HepG2 (cell line): ENCODE data around the gene SARNP. TPM values are rescaled to one million over a fixed set of nuclear protein-coding genes. Genes with fewer than 3 reads are reported as not detected.

Experiments used
- ATAC-seq: fragments of 200-7000 bp; cut with Tn5 transposase; 3 replicates; pipeline ENCODE4 v1.9.1; 2020; ENCODE audit warnings: mild to moderate bottlenecking, moderate library complexity
- BruUV-seq: library from RNA; stranded (reverse); fragments of 400-500 nt; replicated peaks from 2 replicates; lab custom pipeline; 2021; lab: Mats Ljungman, UMichigan
- CTCF ChIA-PET: fragments of 300-600 bp; formaldehyde crosslinking; extraction: SDS; loops from one replicate; lab custom pipeline; 2021; ENCODE audit warnings: low total read pairs, inconsistent platforms, low intra/inter-chr PET ratio; lab: Yijun Ruan, JAX
- POLR2A ChIA-PET: fragments of 350-600 bp; sonication (Branson Sonifier 250); formaldehyde crosslinking; loops from one replicate; lab custom pipeline; 2020; ENCODE audit warnings: antibody characterized with exemption, inconsistent platforms; lab: Yijun Ruan, JAX
- DNase-seq: peaks from one replicate; pipeline ENCODE4 v3.0.0-alpha.2; 2015; ENCODE audit warnings: low spot score
- FAIRE-seq: peaks from 3 replicates; lab custom pipeline; 2011; peaks lifted over from hg19 to GRCh38; lab: Jason Lieb, UNC
- H2AFZ ChIP-seq: one replicate; pipeline ENCODE4 v1.6.1; 2011; ENCODE audit warnings: low read length, inconsistent platforms
- H3K27ac ChIP-seq: fragments of 300-600 bp; 3 replicates; pipeline ENCODE4 v1.8.0; 2011; ENCODE audit warnings: mixed run types, mild to moderate bottlenecking, mixed read lengths, low read length, inconsistent platforms; ENCODE audit not compliant: insufficient read depth; ENCODE audit errors: extremely low read length
- H3K27me3 ChIP-seq, 2 experiments: fragments of 200-600 bp in 1 of 2; 2 replicates in 1 of 2; 3 replicates in 1 of 2; pipeline versions ENCODE4 v1.6.0 to v1.8.0; 2011; ENCODE audit warnings: low read length in 2 of 2, mild to moderate bottlenecking in 2 of 2, moderate library complexity in 2 of 2, inconsistent platforms in 1 of 2; ENCODE audit not compliant: insufficient read depth in 2 of 2, control insufficient read depth in 1 of 2
- H3K36me3 ChIP-seq, 2 experiments: fragments of 200-600 bp in 1 of 2; replicated peaks in 1 of 2; 2 replicates in 1 of 2; 3 replicates in 1 of 2; pipeline versions ENCODE4 v1.5.1 to v1.8.0; 2011; ENCODE audit warnings: low read length in 2 of 2, inconsistent platforms in 1 of 2; ENCODE audit not compliant: insufficient read depth in 2 of 2, control insufficient read depth in 1 of 2
- H3K4me1 ChIP-seq: 2 replicates; pipeline ENCODE4 v1.5.1; 2012; ENCODE audit warnings: low read length, inconsistent platforms; ENCODE audit not compliant: insufficient read depth
- H3K4me2 ChIP-seq: 2 replicates; pipeline ENCODE4 v1.6.0; 2011; ENCODE audit warnings: low read depth, low read length, inconsistent platforms
- H3K4me3 ChIP-seq, 3 experiments: fragments of 200-600 bp in 1 of 3; sonication (generic), shearing (Covaris generic) in 1 of 3; replicated peaks in 1 of 3; 2 replicates each; pipeline ENCODE4 v1.5.1; 2011 to 2016; ENCODE audit warnings: low read length in 3 of 3, inconsistent platforms in 2 of 3, low read depth in 2 of 3, mild to moderate bottlenecking in 2 of 3, control low read depth in 1 of 3, mixed read lengths in 1 of 3; ENCODE audit not compliant: insufficient read depth in 1 of 3
- H3K79me2 ChIP-seq: one replicate; pipeline ENCODE4 v1.6.1; 2011; ENCODE audit warnings: low read length, inconsistent platforms; ENCODE audit not compliant: insufficient read depth
- H3K9ac ChIP-seq: 2 replicates; pipeline ENCODE4 v1.6.0; 2011; ENCODE audit warnings: mild to moderate bottlenecking, low read depth, low read length, inconsistent platforms; ENCODE audit not compliant: insufficient read depth
- H3K9me3 ChIP-seq: 2 replicates; pipeline ENCODE4 v1.5.1; 2012; ENCODE audit warnings: mild to moderate bottlenecking, low read length
- H4K20me1 ChIP-seq: 2 replicates; pipeline ENCODE4 v1.6.0; 2011; ENCODE audit warnings: inconsistent platforms, mild to moderate bottlenecking, low read length, moderate library complexity; ENCODE audit not compliant: insufficient read depth
- ATF7 ChIP-seq, 2 experiments: fragments of 450-650 bp in 1 of 2; sonication (generic) in 1 of 2; formaldehyde crosslinking in 1 of 2; IDR thresholded peaks; 2 replicates each; pipeline versions ENCODE4 v1.4.0 to v1.6.1; 2016 to 2020; ENCODE audit warnings: antibody characterized with exemption in 1 of 2, mild to moderate bottlenecking in 1 of 2, missing genetic modification reagents in 1 of 2
- KDM4B ChIP-seq: sonication (generic); formaldehyde crosslinking; IDR thresholded peaks from 2 replicates; pipeline ENCODE4 v1.4.0; 2020; ENCODE audit warnings: missing genetic modification reagents
- NR2F2 ChIP-seq: IDR thresholded peaks from 2 replicates; pipeline ENCODE4 v1.6.1; 2012; ENCODE audit warnings: low read depth, inconsistent platforms, borderline replicate concordance
- RNF2 ChIP-seq: fragments of 450-650 bp; conservative IDR thresholded peaks from 2 replicates; pipeline ENCODE4 v1.6.1; 2016; ENCODE audit warnings: low read depth
- SP4 ChIP-seq: sonication (generic); formaldehyde crosslinking; IDR thresholded peaks from 2 replicates; pipeline ENCODE4 v1.8.1; 2023; ENCODE audit warnings: mild to moderate bottlenecking, missing genetic modification reagents
- WIZ ChIP-seq: sonication (generic); formaldehyde crosslinking; IDR thresholded peaks from 2 replicates; pipeline ENCODE4 v1.5.1; 2020; ENCODE audit warnings: mild to moderate bottlenecking, missing genetic modification reagents
- WGBS: methylation state at CpG from one replicate; pipeline ENCODE4 v1.1.6; 2017; ENCODE audit warnings: low lambda C conversion rate; 5-methylcytosine and 5-hydroxymethylcytosine counted together
- in situ Hi-C: cut with HindIII; loops from 2 replicates; pipeline ENCODE4 v1.10.0; 2017; ENCODE audit warnings: low pct_unique_long_range_greater_than_20kb; ENCODE audit not compliant: extremely low pct_ligation_motif_present
- intact Hi-C: fragments of 100-400 bp; cut with micrococcal nuclease; formaldehyde crosslinking; loops from one replicate; pipeline ENCODE4 v1.10.0; 2022; ENCODE audit not compliant: unreplicated experiment
- polyA plus RNA-seq, 8 experiments: library from polyadenylated mRNA; depleted of rRNA in 3 of 8; stranded (reverse) in 7 of 8; unstranded in 1 of 8; fragments of >200 nt; fragmentation: Illumina TruSeq in 4 of 8; extraction: Trizol in 4 of 8; gene quantifications; 2 replicates each; pipeline versions ENCODE4 v1.2.1 to v1.2.3, GENCODE V29; 2011 to 2016; ENCODE audit warnings: low read depth in 4 of 8, missing spikeins in 1 of 8, mixed read lengths in 1 of 8; ENCODE audit not compliant: insufficient read depth in 1 of 8
- total RNA-seq, 5 experiments: library from RNA; depleted of rRNA; stranded (reverse); fragments of >200 nt; fragmentation: Illumina TruSeq; extraction: Trizol; gene quantifications; 2 replicates each; pipeline ENCODE4 v1.2.3, GENCODE V29; 2016; ENCODE audit warnings: low read depth in 1 of 5
- TF ChIP-seq, protein P1 (sequence below): sonication (generic); formaldehyde crosslinking; IDR thresholded peaks from 2 replicates; pipeline ENCODE4 v1.8.1; 2023; ENCODE audit warnings: mild to moderate bottlenecking, missing genetic modification reagents
- TF ChIP-seq, protein P2 (sequence below): sonication (generic); formaldehyde crosslinking; IDR thresholded peaks from 2 replicates; pipeline ENCODE4 v1.5.1; 2020; ENCODE audit warnings: mild to moderate bottlenecking, missing genetic modification reagents, borderline replicate concordance
- TF ChIP-seq, protein P3 (sequence below): sonication (generic); formaldehyde crosslinking; IDR thresholded peaks from 2 replicates; pipeline ENCODE4 v1.4.0; 2020; ENCODE audit warnings: missing genetic modification reagents, mild to moderate bottlenecking, borderline replicate concordance
- TF ChIP-seq, protein P4 (sequence below): sonication (generic); formaldehyde crosslinking; IDR thresholded peaks from 2 replicates; pipeline ENCODE4 v1.9.0; 2021; ENCODE audit warnings: missing genetic modification reagents, mild to moderate bottlenecking, borderline replicate concordance

Gene SARNP
- total and polyA plus RNA-seq, 2 of the 13 experiments (the other 11 are each of a cell fraction or from before 2014, with no cell fraction given) = 59.0 to 95.4 TPM

DNA sequence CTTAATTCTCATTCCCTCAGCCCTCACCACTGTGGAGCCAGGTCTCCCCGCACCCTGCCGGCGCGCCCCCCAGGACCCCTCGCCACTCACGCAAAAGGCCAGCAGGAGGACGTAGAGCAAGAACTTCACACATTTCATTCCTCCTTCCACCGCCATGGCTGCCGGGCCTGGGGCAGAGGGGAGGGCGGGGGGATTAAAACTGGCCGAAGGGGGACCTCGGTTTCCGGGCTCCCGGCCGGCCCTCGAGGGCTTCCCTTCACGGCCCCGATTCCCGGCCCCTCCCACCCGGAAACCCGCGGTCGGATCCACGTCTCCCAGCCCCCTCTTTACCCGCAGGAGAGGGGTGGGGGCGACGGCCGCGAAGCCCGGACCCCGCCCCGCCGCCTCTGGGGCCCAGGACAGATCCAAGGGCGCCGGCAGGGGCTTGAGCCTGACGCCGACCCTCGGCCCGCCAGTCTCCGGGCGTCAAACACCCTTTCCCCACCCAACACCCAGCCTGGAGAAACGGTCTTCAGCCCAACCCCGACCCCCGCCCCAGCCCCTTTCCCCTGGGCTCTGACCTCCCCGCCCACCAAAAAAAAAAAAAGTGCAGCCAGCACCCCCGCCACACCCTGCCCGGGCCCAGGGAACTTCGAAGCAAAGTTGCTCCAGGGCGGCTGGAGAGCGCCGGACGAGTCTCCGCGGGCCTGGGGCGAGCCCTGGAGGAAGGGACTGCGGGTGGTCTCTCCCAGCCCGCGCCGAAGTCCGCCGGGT lies 89.2 kb downstream of the SARNP start:
- peak overlapping the region; percentile 79 for H3K27ac ChIP-seq
- peaks cover 10 to 25% of the 10 kb centered on the region in 2 experiments; a peak in 4 of 5 replicates for H3K36me3 ChIP-seq
- 0 out of 2 replicates have a peak, but pooled peaks cover 8% of the 10 kb centered on the region for H4K20me1 ChIP-seq
- intact Hi-C loops = loop anchor here (2.0 kb wide), 1 partner anchor 48 kb away; a partner anchor contains a TSS
- peaks cover 46% of the 10 kb centered on the region for H3K4me1 ChIP-seq
- ATAC-seq (peak; percentile 32), FAIRE-seq (no peak), DNase-seq (no peak)
- peaks cover 12% of the 10 kb centered on the region for H3K79me2 ChIP-seq
- H3K27me3 ChIP-seq = no peaks in the 10 kb centered on the region; a peak in 1 of 5 replicates
- in situ Hi-C loops = no loop called here
- H3K4me2 ChIP-seq = peak overlapping the region; percentile 98
- H3K9me3 ChIP-seq = no peaks in the 10 kb centered on the region
- H3K9ac ChIP-seq = peak overlapping the region; percentile 85
- peak overlapping the region; percentile 84 to 89 (median 84) for H3K4me3 ChIP-seq
- ChIA-PET POLR2A (interaction anchor here (0.9 to 2.7 kb wide), 10 partner anchors 9 to 376 kb away, joined by 3 to 38 read pairs (median 14); partner anchors contain the start of genes BLOC1S1, DNAJC14, ORMDL2 and PA2G4), CTCF (no interaction called here)
- H2AFZ ChIP-seq = no peak overlapping the region
- 0% methylated on average over 17 of the region's 61 CpGs for WGBS
- BruUV-seq = no TSS peak
- TF ChIP-seq WIZ (CRISPR knock-in tag) = no peak
- TF ChIP-seq, protein P1, sequence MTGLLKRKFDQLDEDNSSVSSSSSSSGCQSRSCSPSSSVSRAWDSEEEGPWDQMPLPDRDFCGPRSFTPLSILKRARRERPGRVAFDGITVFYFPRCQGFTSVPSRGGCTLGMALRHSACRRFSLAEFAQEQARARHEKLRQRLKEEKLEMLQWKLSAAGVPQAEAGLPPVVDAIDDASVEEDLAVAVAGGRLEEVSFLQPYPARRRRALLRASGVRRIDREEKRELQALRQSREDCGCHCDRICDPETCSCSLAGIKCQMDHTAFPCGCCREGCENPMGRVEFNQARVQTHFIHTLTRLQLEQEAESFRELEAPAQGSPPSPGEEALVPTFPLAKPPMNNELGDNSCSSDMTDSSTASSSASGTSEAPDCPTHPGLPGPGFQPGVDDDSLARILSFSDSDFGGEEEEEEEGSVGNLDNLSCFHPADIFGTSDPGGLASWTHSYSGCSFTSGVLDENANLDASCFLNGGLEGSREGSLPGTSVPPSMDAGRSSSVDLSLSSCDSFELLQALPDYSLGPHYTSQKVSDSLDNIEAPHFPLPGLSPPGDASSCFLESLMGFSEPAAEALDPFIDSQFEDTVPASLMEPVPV = 0 out of 2 replicates have a peak, but pooled peaks have one; percentile 1
- TF ChIP-seq, protein P2, sequence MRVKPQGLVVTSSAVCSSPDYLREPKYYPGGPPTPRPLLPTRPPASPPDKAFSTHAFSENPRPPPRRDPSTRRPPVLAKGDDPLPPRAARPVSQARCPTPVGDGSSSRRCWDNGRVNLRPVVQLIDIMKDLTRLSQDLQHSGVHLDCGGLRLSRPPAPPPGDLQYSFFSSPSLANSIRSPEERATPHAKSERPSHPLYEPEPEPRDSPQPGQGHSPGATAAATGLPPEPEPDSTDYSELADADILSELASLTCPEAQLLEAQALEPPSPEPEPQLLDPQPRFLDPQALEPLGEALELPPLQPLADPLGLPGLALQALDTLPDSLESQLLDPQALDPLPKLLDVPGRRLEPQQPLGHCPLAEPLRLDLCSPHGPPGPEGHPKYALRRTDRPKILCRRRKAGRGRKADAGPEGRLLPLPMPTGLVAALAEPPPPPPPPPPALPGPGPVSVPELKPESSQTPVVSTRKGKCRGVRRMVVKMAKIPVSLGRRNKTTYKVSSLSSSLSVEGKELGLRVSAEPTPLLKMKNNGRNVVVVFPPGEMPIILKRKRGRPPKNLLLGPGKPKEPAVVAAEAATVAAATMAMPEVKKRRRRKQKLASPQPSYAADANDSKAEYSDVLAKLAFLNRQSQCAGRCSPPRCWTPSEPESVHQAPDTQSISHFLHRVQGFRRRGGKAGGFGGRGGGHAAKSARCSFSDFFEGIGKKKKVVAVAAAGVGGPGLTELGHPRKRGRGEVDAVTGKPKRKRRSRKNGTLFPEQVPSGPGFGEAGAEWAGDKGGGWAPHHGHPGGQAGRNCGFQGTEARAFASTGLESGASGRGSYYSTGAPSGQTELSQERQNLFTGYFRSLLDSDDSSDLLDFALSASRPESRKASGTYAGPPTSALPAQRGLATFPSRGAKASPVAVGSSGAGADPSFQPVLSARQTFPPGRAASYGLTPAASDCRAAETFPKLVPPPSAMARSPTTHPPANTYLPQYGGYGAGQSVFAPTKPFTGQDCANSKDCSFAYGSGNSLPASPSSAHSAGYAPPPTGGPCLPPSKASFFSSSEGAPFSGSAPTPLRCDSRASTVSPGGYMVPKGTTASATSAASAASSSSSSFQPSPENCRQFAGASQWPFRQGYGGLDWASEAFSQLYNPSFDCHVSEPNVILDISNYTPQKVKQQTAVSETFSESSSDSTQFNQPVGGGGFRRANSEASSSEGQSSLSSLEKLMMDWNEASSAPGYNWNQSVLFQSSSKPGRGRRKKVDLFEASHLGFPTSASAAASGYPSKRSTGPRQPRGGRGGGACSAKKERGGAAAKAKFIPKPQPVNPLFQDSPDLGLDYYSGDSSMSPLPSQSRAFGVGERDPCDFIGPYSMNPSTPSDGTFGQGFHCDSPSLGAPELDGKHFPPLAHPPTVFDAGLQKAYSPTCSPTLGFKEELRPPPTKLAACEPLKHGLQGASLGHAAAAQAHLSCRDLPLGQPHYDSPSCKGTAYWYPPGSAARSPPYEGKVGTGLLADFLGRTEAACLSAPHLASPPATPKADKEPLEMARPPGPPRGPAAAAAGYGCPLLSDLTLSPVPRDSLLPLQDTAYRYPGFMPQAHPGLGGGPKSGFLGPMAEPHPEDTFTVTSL (CRISPR knock-in tag) = 0 out of 2 replicates have a peak, but pooled peaks have one; percentile 16
- TF ChIP-seq ATF7 (IDR thresholded peaks at IDR 0.05) = no peak
- TF ChIP-seq ATF7 (CRISPR knock-in tag; IDR thresholded peaks at IDR 0.05) = no peak
- TF ChIP-seq, protein P3, sequence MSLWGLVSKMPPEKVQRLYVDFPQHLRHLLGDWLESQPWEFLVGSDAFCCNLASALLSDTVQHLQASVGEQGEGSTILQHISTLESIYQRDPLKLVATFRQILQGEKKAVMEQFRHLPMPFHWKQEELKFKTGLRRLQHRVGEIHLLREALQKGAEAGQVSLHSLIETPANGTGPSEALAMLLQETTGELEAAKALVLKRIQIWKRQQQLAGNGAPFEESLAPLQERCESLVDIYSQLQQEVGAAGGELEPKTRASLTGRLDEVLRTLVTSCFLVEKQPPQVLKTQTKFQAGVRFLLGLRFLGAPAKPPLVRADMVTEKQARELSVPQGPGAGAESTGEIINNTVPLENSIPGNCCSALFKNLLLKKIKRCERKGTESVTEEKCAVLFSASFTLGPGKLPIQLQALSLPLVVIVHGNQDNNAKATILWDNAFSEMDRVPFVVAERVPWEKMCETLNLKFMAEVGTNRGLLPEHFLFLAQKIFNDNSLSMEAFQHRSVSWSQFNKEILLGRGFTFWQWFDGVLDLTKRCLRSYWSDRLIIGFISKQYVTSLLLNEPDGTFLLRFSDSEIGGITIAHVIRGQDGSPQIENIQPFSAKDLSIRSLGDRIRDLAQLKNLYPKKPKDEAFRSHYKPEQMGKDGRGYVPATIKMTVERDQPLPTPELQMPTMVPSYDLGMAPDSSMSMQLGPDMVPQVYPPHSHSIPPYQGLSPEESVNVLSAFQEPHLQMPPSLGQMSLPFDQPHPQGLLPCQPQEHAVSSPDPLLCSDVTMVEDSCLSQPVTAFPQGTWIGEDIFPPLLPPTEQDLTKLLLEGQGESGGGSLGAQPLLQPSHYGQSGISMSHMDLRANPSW = no peak
- peak; percentile 27; the same call in 1 of the 2 replicates for TF ChIP-seq SP4 (CRISPR knock-in tag)
- TF ChIP-seq RNF2 = no peak
- TF ChIP-seq KDM4B = no peak
- TF ChIP-seq NR2F2 = no peak
- TF ChIP-seq, protein P4, sequence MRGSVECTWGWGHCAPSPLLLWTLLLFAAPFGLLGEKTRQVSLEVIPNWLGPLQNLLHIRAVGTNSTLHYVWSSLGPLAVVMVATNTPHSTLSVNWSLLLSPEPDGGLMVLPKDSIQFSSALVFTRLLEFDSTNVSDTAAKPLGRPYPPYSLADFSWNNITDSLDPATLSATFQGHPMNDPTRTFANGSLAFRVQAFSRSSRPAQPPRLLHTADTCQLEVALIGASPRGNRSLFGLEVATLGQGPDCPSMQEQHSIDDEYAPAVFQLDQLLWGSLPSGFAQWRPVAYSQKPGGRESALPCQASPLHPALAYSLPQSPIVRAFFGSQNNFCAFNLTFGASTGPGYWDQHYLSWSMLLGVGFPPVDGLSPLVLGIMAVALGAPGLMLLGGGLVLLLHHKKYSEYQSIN (CRISPR knock-in tag) = no peak
